Mononuclear cell (primary cell): ENCODE data around the gene LAG3. TPM values are rescaled to one million over a fixed set of nuclear protein-coding genes. Genes with fewer than 3 reads are reported as not detected.

Experiments used
- H3K27me3 ChIP-seq: 2 replicates; pipeline ENCODE4 v1.6.0; 2011; ENCODE audit warnings: low read length, control low read depth; ENCODE audit not compliant: insufficient read depth
- H3K4me1 ChIP-seq: 2 replicates; pipeline ENCODE4 v1.5.1; 2011; ENCODE audit warnings: mild to moderate bottlenecking, low read length, control low read depth; ENCODE audit not compliant: insufficient read depth
- H3K4me3 ChIP-seq: 2 replicates; pipeline ENCODE4 v1.5.1; 2011; ENCODE audit warnings: mild to moderate bottlenecking, low read length, moderate library complexity
- H3K9me3 ChIP-seq: 2 replicates; pipeline ENCODE4 v1.5.1; 2011; ENCODE audit warnings: low read depth, mild to moderate bottlenecking, control low read depth, low read length
- total RNA-seq: library from RNA; depleted of rRNA; stranded (reverse); fragments of >200 nt; gene quantifications from one replicate; pipeline ENCODE4 v1.2.3, GENCODE V29; 2012

Gene LAG3
- total RNA-seq, 1 donor = 0.31 TPM

DNA sequence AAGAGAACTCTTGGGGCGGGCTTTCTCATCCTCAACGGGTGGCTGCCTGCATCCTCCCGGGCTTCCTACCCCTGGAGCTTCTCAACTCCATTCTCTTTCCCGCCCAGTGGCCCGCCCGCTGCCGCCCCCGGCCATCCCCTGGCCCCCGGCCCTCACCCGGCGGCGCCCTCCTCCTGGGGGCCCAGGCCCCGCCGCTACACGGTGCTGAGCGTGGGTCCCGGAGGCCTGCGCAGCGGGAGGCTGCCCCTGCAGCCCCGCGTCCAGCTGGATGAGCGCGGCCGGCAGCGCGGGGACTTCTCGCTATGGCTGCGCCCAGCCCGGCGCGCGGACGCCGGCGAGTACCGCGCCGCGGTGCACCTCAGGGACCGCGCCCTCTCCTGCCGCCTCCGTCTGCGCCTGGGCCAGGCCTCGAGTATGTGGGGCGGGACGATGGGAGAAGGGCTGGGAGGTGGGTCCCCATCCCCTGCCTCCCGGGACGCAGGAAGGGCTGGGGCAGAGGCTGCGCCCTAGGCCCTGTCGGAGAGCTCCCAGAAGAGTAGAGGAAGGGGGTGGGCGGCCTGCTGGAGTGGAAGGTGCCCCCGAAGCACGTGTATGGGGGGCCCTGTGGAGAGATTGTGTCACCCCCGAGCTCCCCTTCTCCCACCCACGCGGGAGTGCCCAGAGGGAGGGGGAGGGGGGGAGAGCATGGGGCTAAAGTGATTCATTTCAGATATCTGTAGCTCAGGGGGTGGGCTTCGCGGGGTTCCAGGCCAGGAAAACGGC, 1.5 kb downstream of the LAG3 start:
- Histone ChIP-seq H3K4me1 (peaks cover 40% of the 10 kb centered on the region), H3K27me3 (peaks cover 45% of the 10 kb centered on the region), H3K9me3 (no peaks in the 10 kb centered on the region), H3K4me3 (peak overlapping the region; percentile 12)

DNA sequence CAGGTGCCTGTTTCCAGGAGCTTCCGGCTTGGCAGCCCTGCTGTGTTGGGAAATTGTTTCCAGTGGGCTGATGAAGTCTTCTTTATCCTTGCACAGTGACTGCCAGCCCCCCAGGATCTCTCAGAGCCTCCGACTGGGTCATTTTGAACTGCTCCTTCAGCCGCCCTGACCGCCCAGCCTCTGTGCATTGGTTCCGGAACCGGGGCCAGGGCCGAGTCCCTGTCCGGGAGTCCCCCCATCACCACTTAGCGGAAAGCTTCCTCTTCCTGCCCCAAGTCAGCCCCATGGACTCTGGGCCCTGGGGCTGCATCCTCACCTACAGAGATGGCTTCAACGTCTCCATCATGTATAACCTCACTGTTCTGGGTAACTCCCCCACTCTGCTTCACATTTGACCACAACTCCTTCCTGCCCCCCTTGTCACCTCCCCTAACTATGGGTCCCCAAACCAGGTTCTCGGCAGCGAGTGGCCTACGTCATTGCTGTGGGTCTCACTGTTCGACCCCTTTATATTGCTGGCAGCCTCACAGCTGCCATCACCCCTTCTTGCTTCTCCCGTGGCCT, 2.3 kb downstream of the LAG3 start:
- no peak overlapping the region for H3K4me3 ChIP-seq
- peaks cover 44% of the 10 kb centered on the region for H3K4me1 ChIP-seq
- peaks cover 41% of the 10 kb centered on the region for H3K27me3 ChIP-seq
- no peaks in the 10 kb centered on the region for H3K9me3 ChIP-seq

DNA sequence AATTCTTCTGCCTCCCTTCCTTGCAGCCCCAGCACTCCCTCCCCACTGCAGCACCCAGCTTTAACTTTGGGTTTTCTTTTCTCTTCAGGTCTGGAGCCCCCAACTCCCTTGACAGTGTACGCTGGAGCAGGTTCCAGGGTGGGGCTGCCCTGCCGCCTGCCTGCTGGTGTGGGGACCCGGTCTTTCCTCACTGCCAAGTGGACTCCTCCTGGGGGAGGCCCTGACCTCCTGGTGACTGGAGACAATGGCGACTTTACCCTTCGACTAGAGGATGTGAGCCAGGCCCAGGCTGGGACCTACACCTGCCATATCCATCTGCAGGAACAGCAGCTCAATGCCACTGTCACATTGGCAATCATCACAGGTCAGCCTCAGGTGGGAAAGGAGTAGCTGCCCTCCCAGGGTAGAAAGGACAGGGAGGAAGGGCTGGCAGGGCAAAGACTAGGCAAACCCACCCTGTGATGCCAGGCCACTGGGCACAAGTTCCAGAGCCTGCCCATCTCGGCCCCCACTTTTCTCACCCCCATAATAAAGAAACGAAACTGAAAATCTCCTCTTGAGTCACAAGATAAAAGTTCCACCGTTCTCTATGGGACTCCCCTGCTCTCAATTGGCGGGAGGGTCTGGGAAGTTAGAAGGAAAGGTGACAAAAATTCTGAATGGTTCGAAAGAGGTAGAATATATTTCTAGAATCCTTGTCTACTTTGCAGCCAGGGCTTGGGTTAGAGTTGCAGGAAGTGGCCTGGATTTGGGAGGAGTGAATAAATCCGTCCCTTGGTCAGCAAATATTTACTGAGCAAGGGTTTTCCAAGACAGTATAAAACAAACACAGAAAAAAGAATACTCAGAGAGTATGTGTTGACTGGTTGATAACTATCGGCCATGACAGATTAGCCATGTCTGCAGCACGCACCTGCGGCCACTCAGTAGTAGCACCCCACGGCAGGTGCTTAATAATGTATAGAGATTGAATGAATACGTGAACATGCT, 3.2 kb downstream of the LAG3 start:
- no peaks in the 10 kb centered on the region for H3K9me3 ChIP-seq
- peaks cover 53% of the 10 kb centered on the region for H3K4me1 ChIP-seq
- no peak overlapping the region for H3K4me3 ChIP-seq
- H3K27me3 ChIP-seq = peaks cover 40% of the 10 kb centered on the region

DNA sequence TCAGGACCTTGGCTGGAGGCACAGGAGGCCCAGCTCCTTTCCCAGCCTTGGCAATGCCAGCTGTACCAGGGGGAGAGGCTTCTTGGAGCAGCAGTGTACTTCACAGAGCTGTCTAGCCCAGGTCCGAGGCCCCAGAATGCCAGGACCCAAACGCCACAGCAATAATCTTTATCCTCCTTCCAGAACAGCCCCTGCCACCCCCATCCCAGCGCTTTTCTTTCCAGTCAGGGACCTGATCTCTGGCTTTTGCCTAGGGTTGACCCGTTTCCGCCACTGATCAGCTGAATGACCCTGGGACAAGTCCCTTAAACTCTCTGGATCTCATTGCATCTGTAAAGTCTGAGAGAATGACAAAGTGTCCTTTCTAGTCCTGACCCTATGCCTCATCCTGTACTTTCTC, 5.1 kb downstream of the LAG3 start:
- Histone ChIP-seq H3K9me3 (no peaks in the 10 kb centered on the region), H3K4me1 (peaks cover 43% of the 10 kb centered on the region), H3K27me3 (peaks cover 40% of the 10 kb centered on the region), H3K4me3 (no peak overlapping the region)

DNA sequence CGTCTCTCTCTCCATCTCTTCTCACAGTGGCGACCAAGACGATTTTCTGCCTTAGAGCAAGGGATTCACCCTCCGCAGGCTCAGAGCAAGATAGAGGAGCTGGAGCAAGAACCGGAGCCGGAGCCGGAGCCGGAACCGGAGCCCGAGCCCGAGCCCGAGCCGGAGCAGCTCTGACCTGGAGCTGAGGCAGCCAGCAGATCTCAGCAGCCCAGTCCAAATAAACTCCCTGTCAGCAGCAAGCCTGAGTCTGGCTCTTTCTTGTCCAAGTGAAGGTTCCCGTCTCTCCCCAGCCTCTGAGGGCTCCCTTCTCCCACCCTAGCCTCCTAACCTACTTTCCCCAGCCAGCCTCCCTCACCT, 5.9 kb downstream of the LAG3 start:
- peaks cover 34% of the 10 kb centered on the region for H3K4me1 ChIP-seq
- H3K27me3 ChIP-seq = peaks cover 34% of the 10 kb centered on the region
- no peak overlapping the region for H3K4me3 ChIP-seq
- no peaks in the 10 kb centered on the region for H3K9me3 ChIP-seq

DNA sequence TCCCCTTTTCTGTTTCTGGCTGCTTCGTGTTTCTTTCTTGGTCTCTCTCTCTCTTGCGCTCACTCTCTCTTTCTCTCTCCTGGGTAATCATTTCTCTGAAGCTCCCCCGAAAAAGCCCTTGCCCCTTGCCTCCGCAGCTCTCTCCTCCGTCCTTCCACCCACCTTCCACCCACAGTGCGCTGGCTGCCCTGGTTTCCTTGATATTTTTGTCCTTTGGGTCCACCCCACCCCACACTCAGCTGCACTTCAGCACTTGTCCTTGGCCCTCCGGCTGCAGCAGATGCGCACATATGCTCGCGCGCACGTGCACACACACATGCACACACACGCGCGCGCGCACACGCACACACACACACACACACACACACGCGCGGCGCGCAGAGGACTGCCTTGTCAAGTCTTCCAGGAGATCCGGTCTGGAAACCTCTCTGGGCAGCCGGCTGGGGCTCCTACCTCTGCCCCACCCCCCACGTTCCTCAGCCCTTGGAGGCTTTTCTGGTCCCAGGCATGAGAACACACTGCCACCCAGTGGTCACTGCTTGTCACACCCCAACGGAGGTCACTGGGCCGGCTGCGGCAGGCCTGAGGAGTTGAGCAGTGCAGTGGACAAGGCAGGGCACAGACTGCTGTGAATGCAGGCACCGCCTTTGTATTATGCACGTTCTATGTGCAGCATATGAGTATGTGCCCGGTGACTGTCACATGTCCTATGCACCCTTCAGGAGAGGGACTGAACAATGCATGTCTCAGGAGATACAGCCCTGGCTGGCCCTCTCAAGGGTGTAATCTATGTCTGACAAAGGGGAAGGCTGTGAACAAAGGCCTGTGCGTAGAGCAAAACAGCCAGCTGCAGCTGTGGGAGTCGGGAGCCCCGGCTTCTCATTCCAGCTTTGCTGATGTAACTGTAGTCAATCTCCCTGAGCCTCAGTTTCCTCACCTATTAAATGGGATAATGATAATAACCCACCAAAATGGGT, 6.5 kb downstream of the LAG3 start:
- no peaks in the 10 kb centered on the region for H3K9me3 ChIP-seq
- peak overlapping the region; percentile 10 for H3K4me3 ChIP-seq
- peaks cover 34% of the 10 kb centered on the region for H3K4me1 ChIP-seq
- peaks cover 31% of the 10 kb centered on the region for H3K27me3 ChIP-seq

GRCh38 chr12:6779708-6780432, 7.5 kb downstream of the LAG3 start:
- no peak overlapping the region for H3K4me3 ChIP-seq
- H3K27me3 ChIP-seq = peaks cover 23% of the 10 kb centered on the region
- H3K9me3 ChIP-seq = no peaks in the 10 kb centered on the region
- H3K4me1 ChIP-seq = peaks cover 40% of the 10 kb centered on the region

GRCh38 chr12:6780573-6780972, 8.3 kb downstream of the LAG3 start:
- H3K27me3 ChIP-seq = peaks cover 16% of the 10 kb centered on the region
- H3K4me1 ChIP-seq = peaks cover 47% of the 10 kb centered on the region
- H3K9me3 ChIP-seq = no peaks in the 10 kb centered on the region
- no peak overlapping the region for H3K4me3 ChIP-seq

GRCh38 chr12:6782119-6782518, 9.8 kb downstream of the LAG3 start:
- H3K27me3 ChIP-seq = peaks cover 2% of the 10 kb centered on the region
- H3K4me3 ChIP-seq = no peak overlapping the region
- no peaks in the 10 kb centered on the region for H3K9me3 ChIP-seq
- peaks cover 63% of the 10 kb centered on the region for H3K4me1 ChIP-seq

DNA sequence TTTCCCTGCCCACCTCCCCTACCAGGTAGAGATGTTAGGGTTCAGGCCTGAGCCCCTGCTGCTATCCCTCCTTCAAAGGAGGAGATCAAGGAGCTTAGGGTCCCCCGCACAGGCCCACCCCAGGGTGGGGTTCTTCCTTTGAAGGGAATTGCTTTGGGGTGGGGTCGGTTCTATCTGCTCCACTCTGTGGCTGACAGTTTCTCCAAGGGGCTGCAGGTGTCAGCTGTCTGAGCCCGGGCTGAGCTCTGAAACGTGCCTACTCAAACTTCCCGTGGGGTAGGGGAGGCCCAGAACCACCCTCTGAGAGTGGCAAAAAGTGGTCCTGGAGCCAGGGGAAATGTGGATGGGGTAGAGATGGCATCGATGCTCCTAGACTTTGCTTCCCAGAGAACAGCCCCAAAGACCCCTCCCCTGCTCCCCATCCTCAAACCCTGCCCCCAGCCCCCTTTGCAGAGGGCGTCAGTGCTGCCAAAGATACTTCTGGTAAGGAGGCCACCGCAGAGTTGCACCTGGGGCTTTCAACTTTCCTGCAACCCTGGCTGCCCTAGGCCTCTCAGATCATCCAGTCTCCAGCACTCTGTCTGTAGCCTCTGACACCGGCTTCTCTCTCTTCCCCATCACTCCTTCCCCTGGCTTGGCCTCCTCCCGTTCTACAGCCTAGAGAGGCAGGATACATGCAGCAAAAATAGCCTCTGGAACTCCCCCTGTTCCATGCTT, 10.7 kb downstream of the LAG3 start:
- no peaks in the 10 kb centered on the region for H3K27me3 ChIP-seq
- H3K4me3 ChIP-seq = no peak overlapping the region
- H3K4me1 ChIP-seq = peaks cover 67% of the 10 kb centered on the region
- H3K9me3 ChIP-seq = no peaks in the 10 kb centered on the region

DNA sequence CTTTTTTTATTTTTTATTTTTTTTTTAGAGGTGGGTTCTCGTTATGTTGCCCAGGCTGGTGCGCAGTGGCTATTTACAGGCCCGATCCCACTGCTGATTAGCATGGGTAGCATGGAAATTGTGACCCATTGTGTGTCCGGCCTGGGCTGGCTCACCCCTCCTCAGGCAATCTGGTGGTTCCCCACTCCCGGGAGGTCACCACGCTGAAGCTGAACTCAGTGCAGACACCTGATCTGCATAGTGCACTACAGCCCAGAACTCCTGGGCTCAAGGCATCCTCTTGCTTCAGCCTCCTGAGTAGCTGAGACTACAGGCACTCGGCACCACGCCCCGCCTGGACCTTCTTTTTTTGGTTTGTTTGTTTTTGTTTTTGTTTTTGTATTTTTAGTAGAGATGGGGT, 11.5 kb downstream of the LAG3 start:
- Histone ChIP-seq H3K9me3 (no peaks in the 10 kb centered on the region), H3K27me3 (no peaks in the 10 kb centered on the region), H3K4me3 (no peak overlapping the region), H3K4me1 (peaks cover 64% of the 10 kb centered on the region)

DNA sequence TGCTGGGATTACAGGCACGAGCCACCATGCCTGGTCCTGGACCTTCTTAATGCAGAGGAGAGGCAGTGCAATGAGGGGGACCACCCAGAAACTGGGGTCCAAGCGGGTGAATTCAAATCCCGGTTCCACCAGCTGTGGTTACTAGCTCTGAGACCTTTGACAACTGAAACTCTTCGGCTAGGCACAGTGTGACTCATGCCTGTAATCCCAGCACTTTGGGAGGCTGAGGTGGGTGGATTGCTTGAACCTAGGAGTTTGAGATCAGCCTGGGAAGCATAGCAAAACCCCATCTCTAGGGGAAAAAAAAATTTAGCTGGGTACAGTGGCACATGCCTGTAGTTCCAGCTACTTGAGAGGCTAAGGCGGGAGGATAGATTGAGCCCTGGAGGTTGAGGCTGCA, 12.0 kb downstream of the LAG3 start:
- no peak overlapping the region for H3K4me3 ChIP-seq
- H3K27me3 ChIP-seq = no peaks in the 10 kb centered on the region
- H3K9me3 ChIP-seq = no peaks in the 10 kb centered on the region
- H3K4me1 ChIP-seq = peaks cover 64% of the 10 kb centered on the region

DNA sequence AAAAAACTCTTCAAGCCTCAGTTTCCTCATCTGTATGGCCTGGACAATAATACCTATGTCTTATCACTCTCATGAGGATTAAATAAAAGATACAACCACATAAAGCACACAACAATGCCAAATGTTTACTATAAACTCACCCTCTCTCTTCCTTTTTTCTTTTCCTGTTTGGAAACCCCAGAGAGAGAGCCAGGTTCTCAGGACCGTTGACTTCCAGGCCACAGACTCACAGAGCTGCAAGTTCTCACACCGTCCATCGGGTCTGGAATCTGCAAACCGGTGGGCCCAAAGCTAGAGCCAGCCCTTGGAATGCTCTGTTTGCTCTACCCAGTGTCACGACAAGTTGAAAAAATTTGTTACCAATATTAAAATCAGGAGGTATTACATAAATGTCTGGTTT, 12.4 kb downstream of the LAG3 start:
- no peak overlapping the region for H3K4me3 ChIP-seq
- H3K9me3 ChIP-seq = no peaks in the 10 kb centered on the region
- H3K27me3 ChIP-seq = no peaks in the 10 kb centered on the region
- H3K4me1 ChIP-seq = peaks cover 63% of the 10 kb centered on the region
